Astrocyte of the cerebellum (primary cell): ENCODE measurements around the gene DGKD.

Experiments used
- DNase-seq: peaks from one replicate; pipeline ENCODE4 v3.0.0-alpha.2; 2011; ENCODE audit warnings: low read depth
- H3K4me3 ChIP-seq: 2 replicates; pipeline ENCODE4 v1.5.1; 2011; ENCODE audit warnings: mild to moderate bottlenecking, low read depth, low read length, moderate library complexity
- in situ Hi-C: cut with HindIII; loops from 2 replicates; pipeline ENCODE4 v1.10.0; 2017; ENCODE audit warnings: low sequenced_read_pairs
- TF ChIP-seq, protein P1 (sequence below): IDR thresholded peaks from 2 replicates; pipeline ENCODE4 v1.5.1; 2012; ENCODE audit warnings: low read length, low read depth, moderate library complexity, mild to moderate bottlenecking; ENCODE audit errors: missing control alignments

The DGKD gene

DNA sequence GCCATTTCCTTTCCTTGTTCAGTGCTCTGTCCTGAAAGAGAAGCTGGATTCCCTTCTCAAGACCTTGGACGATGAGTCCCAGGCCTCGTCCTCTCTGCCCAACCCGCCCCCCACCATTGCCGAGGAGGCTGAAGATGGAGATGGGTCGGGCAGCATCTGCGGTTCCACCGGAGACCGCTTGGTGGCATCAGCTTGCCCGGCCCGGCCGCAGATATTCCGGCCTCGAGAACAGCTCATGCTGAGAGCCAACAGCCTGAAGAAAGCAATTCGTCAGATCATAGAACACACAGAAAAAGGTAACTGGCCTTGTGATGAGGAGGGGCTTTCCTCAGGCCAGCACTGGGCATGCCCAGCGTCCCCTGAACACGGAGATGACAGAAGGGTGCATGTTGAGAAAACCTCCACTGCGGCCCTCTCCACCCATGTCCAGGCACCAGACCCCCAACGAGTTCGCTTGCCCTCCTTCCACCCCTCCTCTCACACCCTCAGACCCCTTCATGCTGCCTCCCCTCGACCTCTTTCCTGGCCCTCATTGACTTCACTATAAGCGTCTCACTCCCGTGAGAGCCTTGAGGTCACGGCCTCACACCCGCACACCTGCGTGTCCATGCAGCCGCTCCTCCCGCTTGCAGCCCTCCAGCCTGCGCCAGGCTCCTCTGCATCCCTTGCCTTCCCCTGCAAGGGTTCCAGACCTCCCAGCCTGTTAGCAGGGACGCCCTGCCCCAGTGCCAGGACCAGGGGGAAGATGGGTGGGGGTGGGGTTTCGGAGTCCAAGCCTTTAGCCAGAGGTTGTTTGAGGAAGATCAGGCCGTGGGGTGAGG, 95.0 kb downstream of the DGKD start:
- peak; percentile 23 for DNase-seq
- TF ChIP-seq, protein P1, sequence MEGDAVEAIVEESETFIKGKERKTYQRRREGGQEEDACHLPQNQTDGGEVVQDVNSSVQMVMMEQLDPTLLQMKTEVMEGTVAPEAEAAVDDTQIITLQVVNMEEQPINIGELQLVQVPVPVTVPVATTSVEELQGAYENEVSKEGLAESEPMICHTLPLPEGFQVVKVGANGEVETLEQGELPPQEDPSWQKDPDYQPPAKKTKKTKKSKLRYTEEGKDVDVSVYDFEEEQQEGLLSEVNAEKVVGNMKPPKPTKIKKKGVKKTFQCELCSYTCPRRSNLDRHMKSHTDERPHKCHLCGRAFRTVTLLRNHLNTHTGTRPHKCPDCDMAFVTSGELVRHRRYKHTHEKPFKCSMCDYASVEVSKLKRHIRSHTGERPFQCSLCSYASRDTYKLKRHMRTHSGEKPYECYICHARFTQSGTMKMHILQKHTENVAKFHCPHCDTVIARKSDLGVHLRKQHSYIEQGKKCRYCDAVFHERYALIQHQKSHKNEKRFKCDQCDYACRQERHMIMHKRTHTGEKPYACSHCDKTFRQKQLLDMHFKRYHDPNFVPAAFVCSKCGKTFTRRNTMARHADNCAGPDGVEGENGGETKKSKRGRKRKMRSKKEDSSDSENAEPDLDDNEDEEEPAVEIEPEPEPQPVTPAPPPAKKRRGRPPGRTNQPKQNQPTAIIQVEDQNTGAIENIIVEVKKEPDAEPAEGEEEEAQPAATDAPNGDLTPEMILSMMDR: peak; percentile 91
- H3K4me3 ChIP-seq: no peak overlapping the region
- in situ Hi-C loops: no loop called here

DNA sequence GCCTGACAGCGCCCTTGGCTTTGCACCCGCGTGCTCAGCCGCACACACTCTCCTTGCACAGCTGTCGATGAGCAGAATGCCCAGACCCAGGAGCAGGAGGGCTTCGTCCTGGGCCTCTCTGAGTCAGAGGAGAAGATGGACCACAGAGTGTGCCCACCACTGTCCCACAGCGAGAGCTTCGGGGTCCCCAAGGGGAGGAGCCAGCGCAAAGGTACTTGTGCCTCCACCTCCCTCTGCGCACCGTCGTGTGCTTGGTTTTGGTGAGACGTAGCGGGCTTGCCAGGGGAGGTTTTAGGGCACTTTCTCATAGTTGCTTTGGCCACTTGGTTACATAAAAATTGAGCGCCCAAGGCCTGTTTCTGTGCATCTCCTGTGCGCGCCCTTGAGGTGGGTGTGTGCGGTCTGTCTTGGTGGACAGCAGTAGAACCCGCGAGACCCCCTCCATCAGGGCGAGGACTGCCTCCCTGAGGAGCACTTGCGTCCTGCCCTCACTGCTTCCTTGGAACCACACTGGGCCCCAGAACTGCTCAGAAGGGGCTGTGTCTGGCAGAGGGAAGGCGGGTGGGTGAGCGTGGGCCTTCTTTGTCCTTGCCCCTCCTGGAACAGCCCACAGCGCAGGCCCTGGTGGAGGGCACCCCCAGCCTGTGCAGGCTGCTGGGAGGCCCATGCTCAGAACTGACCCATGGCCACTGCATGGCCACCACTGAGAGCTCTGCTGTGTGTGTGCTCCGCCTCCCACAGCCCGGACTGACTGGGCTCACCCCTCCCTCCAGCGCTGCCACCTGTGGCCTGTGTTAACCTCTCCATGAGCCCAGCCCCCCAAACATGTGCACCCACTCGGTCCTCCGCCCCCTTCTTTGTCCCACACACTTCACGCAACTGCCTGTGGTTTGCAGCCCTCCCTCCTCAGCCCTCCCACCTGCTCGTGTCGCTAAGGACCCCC, 95.9 kb downstream of the DGKD start:
- DNase-seq: no peak
- in situ Hi-C loops: no loop called here
- TF ChIP-seq, protein P1: no peak
- no peak overlapping the region for H3K4me3 ChIP-seq

DNA sequence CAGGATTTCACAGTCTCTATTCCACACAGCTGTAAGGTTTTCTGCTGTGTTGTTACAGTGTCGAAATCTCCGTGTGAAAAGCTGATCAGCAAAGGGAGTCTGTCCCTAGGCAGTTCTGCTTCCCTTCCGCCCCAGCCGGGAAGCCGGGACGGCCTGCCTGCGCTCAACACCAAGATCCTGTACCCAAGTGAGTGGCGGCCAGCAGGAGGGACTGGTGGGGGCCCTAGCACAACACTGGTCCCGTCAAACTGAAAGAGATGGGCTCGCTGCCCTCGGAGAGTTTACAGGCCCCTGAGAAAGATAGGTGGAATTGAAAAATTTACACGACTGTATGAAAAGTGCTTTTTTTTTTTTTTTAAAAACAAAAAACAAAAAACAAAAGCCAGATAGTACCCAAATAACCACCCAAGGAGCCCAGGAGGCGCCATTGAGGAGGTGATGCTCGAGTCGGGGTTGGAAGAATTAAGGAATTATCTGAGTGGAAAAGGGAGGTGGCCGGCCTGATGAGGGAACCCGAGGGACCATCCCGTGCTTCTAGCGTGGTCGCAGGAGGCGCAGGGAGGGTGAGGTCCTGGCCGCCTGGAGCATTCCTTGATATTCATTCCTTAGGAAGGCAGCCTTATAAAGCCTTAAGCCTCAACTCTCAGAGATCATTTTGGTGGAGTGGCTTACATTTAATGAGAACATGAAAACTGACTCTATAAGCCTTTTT, 96.7 kb downstream of the DGKD start:
- no peak for DNase-seq
- in situ Hi-C loops: no loop called here
- H3K4me3 ChIP-seq: no peak overlapping the region
- TF ChIP-seq, protein P1: no peak

DNA sequence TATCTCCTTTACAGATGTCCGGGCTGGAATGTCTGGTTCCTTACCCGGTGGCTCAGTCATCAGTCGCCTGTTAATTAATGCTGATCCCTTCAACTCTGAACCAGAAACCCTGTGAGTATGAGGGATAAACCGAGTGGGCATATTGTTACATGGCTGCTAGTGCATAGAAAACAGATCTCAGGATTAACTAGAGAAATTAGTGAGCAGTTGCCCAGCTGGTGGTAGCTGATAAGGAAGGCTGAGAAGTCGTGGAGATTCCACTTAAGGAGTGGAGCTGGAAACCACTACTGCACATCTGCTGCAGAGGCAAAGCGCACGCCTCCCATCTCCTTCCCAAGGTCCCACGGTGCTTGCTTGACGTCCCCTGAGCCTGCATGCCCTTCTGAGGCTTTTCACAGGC, 97.7 kb downstream of the DGKD start:
- H3K4me3 ChIP-seq: no peak overlapping the region
- TF ChIP-seq, protein P1: no peak
- in situ Hi-C loops: no loop called here
- DNase-seq: no peak

DNA sequence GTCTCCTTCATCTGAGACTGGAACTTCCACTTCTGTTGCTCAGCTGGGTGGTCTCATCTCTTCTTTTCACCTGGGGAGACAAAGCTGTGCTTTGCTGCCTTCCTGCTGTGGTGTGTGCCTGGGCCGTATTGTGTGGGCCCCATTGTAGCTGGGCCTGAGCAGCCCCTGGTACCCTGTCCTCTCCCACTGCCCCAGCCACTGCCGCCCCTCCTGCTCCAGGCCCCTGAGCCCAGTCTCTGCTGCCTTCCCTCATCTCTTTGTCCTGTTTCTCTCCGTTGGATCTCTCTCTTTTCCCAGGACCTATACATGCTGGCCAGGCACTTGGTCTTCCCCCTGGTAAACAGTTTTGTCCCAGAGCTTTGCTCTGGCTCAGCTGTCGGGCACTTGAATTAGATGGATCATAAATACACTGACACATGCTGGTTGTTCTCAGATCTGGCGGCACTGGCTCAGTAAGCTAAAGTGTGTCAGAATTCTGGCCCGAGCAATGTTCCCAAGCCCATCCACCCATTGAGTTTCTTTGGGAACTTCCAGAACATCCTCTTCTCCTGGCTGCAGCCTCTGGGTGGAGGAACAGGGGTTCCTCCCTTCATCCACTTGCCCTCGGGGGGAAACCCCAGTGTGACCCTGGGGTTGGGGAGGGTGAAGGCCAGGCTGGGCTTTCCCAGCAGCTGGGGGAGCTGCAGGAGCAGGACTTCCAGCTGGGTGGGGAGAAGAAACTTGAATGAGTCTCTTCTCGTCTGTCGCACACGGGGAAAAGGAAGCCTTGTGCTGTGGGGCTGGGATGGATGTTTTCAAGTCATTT, 99.0 kb downstream of the DGKD start:
- H3K4me3 ChIP-seq: no peak overlapping the region
- TF ChIP-seq, protein P1: no peak
- no peak for DNase-seq
- in situ Hi-C loops: no loop called here
